WTC11 (cell line): ENCODE results near the gene CUTC. TPM values are rescaled to one million over a fixed set of nuclear protein-coding genes. Genes with fewer than 3 reads are reported as not detected.

ENCODE experiments used
- ATAC-seq: fragments of 200-7000 bp; cut with Tn5 transposase; 2 replicates; pipeline ENCODE4 v1.10.0; 2021; ENCODE audit warnings: mild to moderate bottlenecking, moderate library complexity
- CTCF ChIA-PET: fragments of 300-600 bp; sonication (Branson Sonifier 250); formaldehyde crosslinking; loops from one replicate; lab custom pipeline; 2021; ENCODE audit warnings: antibody characterized with exemption; lab: Charles Lee
- POLR2A ChIA-PET: fragments of 350-600 bp; sonication (Branson Sonifier 250); formaldehyde crosslinking; loops from one replicate; lab custom pipeline; 2021; ENCODE audit warnings: antibody characterized with exemption; lab: Charles Lee
- DNase-seq: peaks from one replicate; pipeline ENCODE4 v3.0.0; 2021; ENCODE audit warnings: low spot score
- H3K27ac Mint-ChIP-seq: 2 replicates; pipeline ENCODE4 v1.8.0; 2021; ENCODE audit warnings: mixed read lengths
- H3K27me3 Mint-ChIP-seq: 2 replicates; pipeline ENCODE4 v1.8.0; 2021; ENCODE audit warnings: low read depth, mild to moderate bottlenecking, moderate library complexity, mixed read lengths
- H3K36me3 Mint-ChIP-seq: 2 replicates; pipeline ENCODE4 v1.8.0; 2021; ENCODE audit warnings: mixed read lengths
- H3K4me1 Mint-ChIP-seq: 2 replicates; pipeline ENCODE4 v1.8.0; 2022; ENCODE audit warnings: mixed read lengths
- H3K4me3 Mint-ChIP-seq: 2 replicates; pipeline ENCODE4 v1.8.0; 2021; ENCODE audit warnings: mild to moderate bottlenecking, moderate library complexity, mixed read lengths
- H3K9me3 Mint-ChIP-seq: 2 replicates; pipeline ENCODE4 v1.8.0; 2021; ENCODE audit warnings: mixed read lengths
- ATF2 ChIP-seq: sonication (generic); formaldehyde crosslinking; IDR thresholded peaks from 2 replicates; pipeline ENCODE4 v1.8.1; 2022; ENCODE audit warnings: low read depth, missing genetic modification reagents, borderline replicate concordance
- ATF3 ChIP-seq: sonication (generic); formaldehyde crosslinking; conservative IDR thresholded peaks from 2 replicates; pipeline ENCODE4 v1.8.1; 2022; ENCODE audit warnings: mild to moderate bottlenecking, missing genetic modification reagents
- CBFB ChIP-seq: sonication (generic); formaldehyde crosslinking; IDR thresholded peaks from 2 replicates; pipeline ENCODE4 v1.8.1; 2022; ENCODE audit warnings: mild to moderate bottlenecking, low read depth, missing genetic modification reagents
- E2F5 ChIP-seq: sonication (generic); formaldehyde crosslinking; IDR thresholded peaks from 2 replicates; pipeline ENCODE4 v1.8.1; 2022; ENCODE audit warnings: mild to moderate bottlenecking, moderate library complexity, missing genetic modification reagents
- ELF4 ChIP-seq: sonication (generic); formaldehyde crosslinking; IDR thresholded peaks from 2 replicates; pipeline ENCODE4 v1.8.1; 2022; ENCODE audit warnings: low read depth, mild to moderate bottlenecking, moderate library complexity, missing genetic modification reagents
- HMGA2 ChIP-seq: fragments of 250-450 bp; sonication (Bioruptor Pico); IDR thresholded peaks from 2 replicates; pipeline ENCODE4 v1.4.0; 2021; ENCODE audit warnings: mild to moderate bottlenecking, moderate library complexity
- MXD4 ChIP-seq: fragments of 250-450 bp; sonication (Bioruptor Pico); IDR thresholded peaks from 2 replicates; pipeline ENCODE4 v1.8.0; 2021; ENCODE audit warnings: mild to moderate bottlenecking, moderate library complexity, borderline replicate concordance
- NFE2L1 ChIP-seq: sonication (generic); formaldehyde crosslinking; IDR thresholded peaks from 2 replicates; pipeline ENCODE4 v1.8.1; 2023; ENCODE audit warnings: missing genetic modification reagents
- RORB ChIP-seq: fragments of 250-450 bp; sonication (Bioruptor Pico); IDR thresholded peaks from 2 replicates; pipeline ENCODE4 v1.9.0; 2021; ENCODE audit warnings: mild to moderate bottlenecking
- SMAD3 ChIP-seq: sonication (generic); formaldehyde crosslinking; IDR thresholded peaks from 2 replicates; pipeline ENCODE4 v1.8.0; 2022; ENCODE audit warnings: missing genetic modification reagents, mild to moderate bottlenecking, borderline replicate concordance
- SMAD4 ChIP-seq: sonication (generic); formaldehyde crosslinking; IDR thresholded peaks from 2 replicates; pipeline ENCODE4 v1.8.0; 2022; ENCODE audit warnings: mild to moderate bottlenecking, missing genetic modification reagents
- TEAD1 ChIP-seq: sonication (generic); formaldehyde crosslinking; IDR thresholded peaks from 2 replicates; pipeline ENCODE4 v1.8.0; 2022; ENCODE audit warnings: mild to moderate bottlenecking, missing genetic modification reagents
- TEAD4 ChIP-seq: sonication (generic); formaldehyde crosslinking; IDR thresholded peaks from 2 replicates; pipeline ENCODE4 v1.8.0; 2022; ENCODE audit warnings: mild to moderate bottlenecking, missing genetic modification reagents
- USF1 ChIP-seq: sonication (generic); formaldehyde crosslinking; IDR thresholded peaks from 2 replicates; pipeline ENCODE4 v1.8.0; 2022; ENCODE audit warnings: mild to moderate bottlenecking, missing genetic modification reagents
- USF2 ChIP-seq: sonication (generic); formaldehyde crosslinking; IDR thresholded peaks from 2 replicates; pipeline ENCODE4 v1.8.1; 2023; ENCODE audit warnings: mild to moderate bottlenecking, missing genetic modification reagents, moderate library complexity
- ZBTB43 ChIP-seq: sonication (generic); formaldehyde crosslinking; IDR thresholded peaks from 2 replicates; pipeline ENCODE4 v1.8.1; 2023; ENCODE audit warnings: mild to moderate bottlenecking, missing genetic modification reagents
- ZNF138 ChIP-seq: sonication (generic); formaldehyde crosslinking; conservative IDR thresholded peaks from 2 replicates; pipeline ENCODE4 v1.8.1; 2022; ENCODE audit warnings: mild to moderate bottlenecking, moderate library complexity, missing genetic modification reagents
- ZNF263 ChIP-seq: sonication (generic); formaldehyde crosslinking; IDR thresholded peaks from 2 replicates; pipeline ENCODE4 v1.8.1; 2022; ENCODE audit warnings: low read depth, mild to moderate bottlenecking, moderate library complexity, missing genetic modification reagents
- ZNF396 ChIP-seq: fragments of 250-450 bp; sonication (Bioruptor Pico); IDR thresholded peaks from 2 replicates; pipeline ENCODE4 v1.8.0; 2021; ENCODE audit warnings: mild to moderate bottlenecking, moderate library complexity, borderline replicate concordance
- ZNF425 ChIP-seq: fragments of 250-450 bp; sonication (Bioruptor Pico); conservative IDR thresholded peaks from 2 replicates; pipeline ENCODE4 v1.9.0; 2021; ENCODE audit warnings: mild to moderate bottlenecking
- ZNF532 ChIP-seq: fragments of 250-450 bp; sonication (Bioruptor Pico); IDR thresholded peaks from 2 replicates; pipeline ENCODE4 v1.9.0; 2021; ENCODE audit warnings: mild to moderate bottlenecking, borderline replicate concordance
- total RNA-seq: library from RNA; stranded (reverse); gene quantifications from 3 replicates; pipeline ENCODE4 v1.2.3, GENCODE V29; 2021

CUTC gene
- total RNA-seq, 1 experiment from 2014 or later: 28.6 TPM

GRCh38 chr10:99768556-99768955 is 36.5 kb downstream of the CUTC start:
- no peaks in the 10 kb centered on the region for H3K4me1 Mint-ChIP-seq
- CTCF ChIA-PET: no interaction called here
- H3K9me3 Mint-ChIP-seq: peaks cover 3% of the 10 kb centered on the region; the same call in 1 of the 2 replicates
- no peak overlapping the region for H3K4me3 Mint-ChIP-seq
- H3K27ac Mint-ChIP-seq: no peak overlapping the region
- ATAC-seq (no peak), DNase-seq (no peak)
- POLR2A ChIA-PET: no interaction called here
- TF ChIP-seq USF2 (CRISPR knock-in tag): no peak
- TF ChIP-seq E2F5 (CRISPR knock-in tag): no peak
- TF ChIP-seq SMAD3: no peak
- no peak for TF ChIP-seq ZBTB43
- no peaks in the 10 kb centered on the region for H3K27me3 Mint-ChIP-seq
- no peaks in the 10 kb centered on the region for H3K36me3 Mint-ChIP-seq

GRCh38 chr10:99769706-99770105 is 37.7 kb downstream of the CUTC start:
- no peak for DNase-seq
- Mint-ChIP-seq H3K27ac (no peak overlapping the region), H3K27me3 (no peaks in the 10 kb centered on the region), H3K36me3 (no peaks in the 10 kb centered on the region), H3K9me3 (no peaks in the 10 kb centered on the region), H3K4me1 (no peaks in the 10 kb centered on the region)
- POLR2A ChIA-PET: no interaction called here
- ATAC-seq: no peak
- TF ChIP-seq ELF4 (CRISPR knock-in tag) (no peak), RORB (CRISPR knock-in tag) (no peak), TEAD4 (CRISPR knock-in tag) (no peak), NFE2L1 (CRISPR knock-in tag) (no peak), CBFB (CRISPR knock-in tag) (no peak), TEAD1 (no peak), ATF3 (CRISPR knock-in tag) (no peak), MXD4 (CRISPR knock-in tag) (no peak), ZNF425 (CRISPR knock-in tag) (no peak), ZNF138 (CRISPR knock-in tag) (no peak), ZNF263 (CRISPR knock-in tag) (no peak), ZNF396 (no peak)
- TF ChIP-seq, all 79 proteins: peak for 0
- H3K4me3 Mint-ChIP-seq: no peak overlapping the region
- CTCF ChIA-PET: no interaction called here

- DNase-seq: no peak
- Mint-ChIP-seq H3K27me3 (no peaks in the 10 kb centered on the region), H3K4me1 (no peaks in the 10 kb centered on the region), H3K27ac (no peak overlapping the region), H3K36me3 (no peaks in the 10 kb centered on the region), H3K4me3 (no peak overlapping the region), H3K9me3 (no peaks in the 10 kb centered on the region)
- ChIA-PET CTCF (no interaction called here), POLR2A (no interaction called here)
- no peak for ATAC-seq
- TF ChIP-seq SMAD4 (no peak), ATF2 (CRISPR knock-in tag) (no peak), USF1 (no peak), HMGA2 (CRISPR knock-in tag) (no peak), ZNF532 (CRISPR knock-in tag) (no peak), ZNF138 (CRISPR knock-in tag) (no peak)
Measured at GRCh38 chr10:99770408-99771045, 38.5 kb downstream of the CUTC start.
